HepG2 (cell line): Measurements from ENCODE around the gene ZNF585A. TPM values are rescaled to one million over a fixed set of nuclear protein-coding genes. Genes with fewer than 3 reads are reported as not detected.
A peak's percentile ranks its signal among the peaks of the same experiment; 100 is the strongest.
"Not testable (repeated sequence)": the region's sequence is repeated elsewhere in the genome, so short reads cannot be mapped to it uniquely, and the experiment has no call there.

Experiments used
- ATAC-seq: fragments of 200-7000 bp; cut with Tn5 transposase; 3 replicates; pipeline ENCODE4 v1.9.1; 2020; ENCODE audit warnings: mild to moderate bottlenecking, moderate library complexity
- BruUV-seq: library from RNA; stranded (reverse); fragments of 400-500 nt; replicated peaks from 2 replicates; lab custom pipeline; 2021; lab: Mats Ljungman, UMichigan
- CTCF ChIA-PET: fragments of 300-600 bp; formaldehyde crosslinking; extraction: SDS; loops from one replicate; lab custom pipeline; 2021; ENCODE audit warnings: low total read pairs, inconsistent platforms, low intra/inter-chr PET ratio; lab: Yijun Ruan, JAX
- POLR2A ChIA-PET: fragments of 350-600 bp; sonication (Branson Sonifier 250); formaldehyde crosslinking; loops from one replicate; lab custom pipeline; 2020; ENCODE audit warnings: antibody characterized with exemption, inconsistent platforms; lab: Yijun Ruan, JAX
- DNase-seq: peaks from one replicate; pipeline ENCODE4 v3.0.0-alpha.2; 2015; ENCODE audit warnings: low spot score
- FAIRE-seq: peaks from 3 replicates; lab custom pipeline; 2011; peaks lifted over from hg19 to GRCh38; lab: Jason Lieb, UNC
- H2AFZ ChIP-seq: one replicate; pipeline ENCODE4 v1.6.1; 2011; ENCODE audit warnings: low read length, inconsistent platforms
- H3K27ac ChIP-seq: fragments of 300-600 bp; 3 replicates; pipeline ENCODE4 v1.8.0; 2011; ENCODE audit warnings: mixed run types, mild to moderate bottlenecking, mixed read lengths, low read length, inconsistent platforms; ENCODE audit not compliant: insufficient read depth; ENCODE audit errors: extremely low read length
- H3K27me3 ChIP-seq, 2 experiments: fragments of 200-600 bp in 1 of 2; 2 replicates in 1 of 2; 3 replicates in 1 of 2; pipeline versions ENCODE4 v1.6.0 to v1.8.0; 2011; ENCODE audit warnings: low read length in 2 of 2, mild to moderate bottlenecking in 2 of 2, moderate library complexity in 2 of 2, inconsistent platforms in 1 of 2; ENCODE audit not compliant: insufficient read depth in 2 of 2, control insufficient read depth in 1 of 2
- H3K36me3 ChIP-seq, 2 experiments: fragments of 200-600 bp in 1 of 2; replicated peaks in 1 of 2; 2 replicates in 1 of 2; 3 replicates in 1 of 2; pipeline versions ENCODE4 v1.5.1 to v1.8.0; 2011; ENCODE audit warnings: low read length in 2 of 2, inconsistent platforms in 1 of 2; ENCODE audit not compliant: insufficient read depth in 2 of 2, control insufficient read depth in 1 of 2
- H3K4me1 ChIP-seq: 2 replicates; pipeline ENCODE4 v1.5.1; 2012; ENCODE audit warnings: low read length, inconsistent platforms; ENCODE audit not compliant: insufficient read depth
- H3K4me2 ChIP-seq: 2 replicates; pipeline ENCODE4 v1.6.0; 2011; ENCODE audit warnings: low read depth, low read length, inconsistent platforms
- H3K4me3 ChIP-seq, 3 experiments: fragments of 200-600 bp in 1 of 3; sonication (generic), shearing (Covaris generic) in 1 of 3; replicated peaks in 1 of 3; 2 replicates each; pipeline ENCODE4 v1.5.1; 2011 to 2016; ENCODE audit warnings: low read length in 3 of 3, inconsistent platforms in 2 of 3, low read depth in 2 of 3, mild to moderate bottlenecking in 2 of 3, control low read depth in 1 of 3, mixed read lengths in 1 of 3; ENCODE audit not compliant: insufficient read depth in 1 of 3
- H3K79me2 ChIP-seq: one replicate; pipeline ENCODE4 v1.6.1; 2011; ENCODE audit warnings: low read length, inconsistent platforms; ENCODE audit not compliant: insufficient read depth
- H3K9ac ChIP-seq: 2 replicates; pipeline ENCODE4 v1.6.0; 2011; ENCODE audit warnings: mild to moderate bottlenecking, low read depth, low read length, inconsistent platforms; ENCODE audit not compliant: insufficient read depth
- H3K9me3 ChIP-seq: 2 replicates; pipeline ENCODE4 v1.5.1; 2012; ENCODE audit warnings: mild to moderate bottlenecking, low read length
- H4K20me1 ChIP-seq: 2 replicates; pipeline ENCODE4 v1.6.0; 2011; ENCODE audit warnings: inconsistent platforms, mild to moderate bottlenecking, low read length, moderate library complexity; ENCODE audit not compliant: insufficient read depth
- BRD4 ChIP-seq: sonication (generic); formaldehyde crosslinking; IDR thresholded peaks from 2 replicates; pipeline ENCODE4 v1.4.0; 2020; ENCODE audit warnings: missing genetic modification reagents
- PCBP1 ChIP-seq: fragments of 200-400 bp; formaldehyde crosslinking; IDR thresholded peaks from 2 replicates; pipeline ENCODE4 v1.6.1; 2017; ENCODE audit warnings: mild to moderate bottlenecking, low read depth, low read length, borderline replicate concordance
- RELA ChIP-seq: sonication (generic); formaldehyde crosslinking; IDR thresholded peaks from 2 replicates; pipeline ENCODE4 v1.4.0; 2020; ENCODE audit warnings: missing genetic modification reagents
- TCF7L2 ChIP-seq: IDR thresholded peaks from 2 replicates; pipeline ENCODE4 v1.6.1; 2011; ENCODE audit warnings: mild to moderate bottlenecking, low read depth, low read length, moderate library complexity
- ZKSCAN5 ChIP-seq: sonication (generic); formaldehyde crosslinking; IDR thresholded peaks from 2 replicates; pipeline ENCODE4 v1.5.1; 2020; ENCODE audit warnings: mild to moderate bottlenecking, missing genetic modification reagents
- ZNF274 ChIP-seq: sonication (generic); formaldehyde crosslinking; IDR thresholded peaks from 2 replicates; pipeline ENCODE4 v1.5.1; 2020; ENCODE audit warnings: mild to moderate bottlenecking, missing genetic modification reagents
- ZNF879 ChIP-seq: sonication (generic); formaldehyde crosslinking; IDR thresholded peaks from 2 replicates; pipeline ENCODE4 v1.8.1; 2023; ENCODE audit warnings: missing genetic modification reagents
- WGBS: methylation state at CpG from one replicate; pipeline ENCODE4 v1.1.6; 2017; ENCODE audit warnings: low lambda C conversion rate; 5-methylcytosine and 5-hydroxymethylcytosine counted together
- in situ Hi-C: cut with HindIII; loops from 2 replicates; pipeline ENCODE4 v1.10.0; 2017; ENCODE audit warnings: low pct_unique_long_range_greater_than_20kb; ENCODE audit not compliant: extremely low pct_ligation_motif_present
- intact Hi-C: fragments of 100-400 bp; cut with micrococcal nuclease; formaldehyde crosslinking; loops from one replicate; pipeline ENCODE4 v1.10.0; 2022; ENCODE audit not compliant: unreplicated experiment
- polyA plus RNA-seq, 8 experiments: library from polyadenylated mRNA; depleted of rRNA in 3 of 8; stranded (reverse) in 7 of 8; unstranded in 1 of 8; fragments of >200 nt; fragmentation: Illumina TruSeq in 4 of 8; extraction: Trizol in 4 of 8; gene quantifications; 2 replicates each; pipeline versions ENCODE4 v1.2.1 to v1.2.3, GENCODE V29; 2011 to 2016; ENCODE audit warnings: low read depth in 4 of 8, missing spikeins in 1 of 8, mixed read lengths in 1 of 8; ENCODE audit not compliant: insufficient read depth in 1 of 8
- total RNA-seq, 5 experiments: library from RNA; depleted of rRNA; stranded (reverse); fragments of >200 nt; fragmentation: Illumina TruSeq; extraction: Trizol; gene quantifications; 2 replicates each; pipeline ENCODE4 v1.2.3, GENCODE V29; 2016; ENCODE audit warnings: low read depth in 1 of 5
- TF ChIP-seq, protein P1 (sequence below): sonication (generic); formaldehyde crosslinking; IDR thresholded peaks from 2 replicates; pipeline ENCODE4 v1.5.1; 2020; ENCODE audit warnings: mild to moderate bottlenecking, moderate library complexity, missing genetic modification reagents

Gene ZNF585A
- total and polyA plus RNA-seq, 2 of the 13 experiments (the other 11 are each of a cell fraction or from before 2014, with no cell fraction given) = 7.1 to 8.5 TPM

DNA sequence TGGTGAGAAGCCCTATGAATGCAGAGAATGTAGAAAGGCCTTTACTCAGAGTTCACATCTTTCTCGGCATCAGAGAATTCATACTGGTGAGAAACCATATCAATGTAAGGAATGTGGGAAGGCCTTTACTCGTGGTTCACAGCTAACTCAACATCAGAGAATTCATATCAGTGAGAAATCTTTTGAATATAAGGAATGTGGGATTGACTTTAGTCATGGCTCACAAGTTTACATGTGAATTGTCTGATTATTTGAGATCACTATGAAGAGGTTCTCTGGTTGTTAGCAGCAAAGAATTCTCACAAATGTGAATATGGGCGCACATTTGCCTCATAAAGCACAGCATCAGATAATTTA, 43.7 kb downstream of the ZNF585A start:
- no peak for FAIRE-seq
- no peak for ATAC-seq
- intact Hi-C loops = no loop called here
- H3K9ac ChIP-seq = no peak overlapping the region
- 87% methylated on average over 3 of the region's 3 CpGs for WGBS
- no peaks in the 10 kb centered on the region for H4K20me1 ChIP-seq
- POLR2A ChIA-PET = no interaction called here
- DNase-seq = no peak
- no peak overlapping the region for H2AFZ ChIP-seq
- TF ChIP-seq TCF7L2 = no peak
- TF ChIP-seq, all 625 proteins: peak for 0
- in situ Hi-C loops = no loop called here
- Histone ChIP-seq H3K4me1 (no peaks in the 10 kb centered on the region), H3K9me3 (peaks cover 100% of the 10 kb centered on the region), H3K27ac (no peak overlapping the region), H3K4me3 (no peak overlapping the region), H3K4me2 (no peak overlapping the region), H3K79me2 (no peaks in the 10 kb centered on the region), H3K27me3 (no peaks in the 10 kb centered on the region), H3K36me3 (peaks cover 3 to 14% of the 10 kb centered on the region in 2 experiments; a peak in 4 of 5 replicates)
- BruUV-seq = no TSS peak
- CTCF ChIA-PET = no interaction called here

DNA sequence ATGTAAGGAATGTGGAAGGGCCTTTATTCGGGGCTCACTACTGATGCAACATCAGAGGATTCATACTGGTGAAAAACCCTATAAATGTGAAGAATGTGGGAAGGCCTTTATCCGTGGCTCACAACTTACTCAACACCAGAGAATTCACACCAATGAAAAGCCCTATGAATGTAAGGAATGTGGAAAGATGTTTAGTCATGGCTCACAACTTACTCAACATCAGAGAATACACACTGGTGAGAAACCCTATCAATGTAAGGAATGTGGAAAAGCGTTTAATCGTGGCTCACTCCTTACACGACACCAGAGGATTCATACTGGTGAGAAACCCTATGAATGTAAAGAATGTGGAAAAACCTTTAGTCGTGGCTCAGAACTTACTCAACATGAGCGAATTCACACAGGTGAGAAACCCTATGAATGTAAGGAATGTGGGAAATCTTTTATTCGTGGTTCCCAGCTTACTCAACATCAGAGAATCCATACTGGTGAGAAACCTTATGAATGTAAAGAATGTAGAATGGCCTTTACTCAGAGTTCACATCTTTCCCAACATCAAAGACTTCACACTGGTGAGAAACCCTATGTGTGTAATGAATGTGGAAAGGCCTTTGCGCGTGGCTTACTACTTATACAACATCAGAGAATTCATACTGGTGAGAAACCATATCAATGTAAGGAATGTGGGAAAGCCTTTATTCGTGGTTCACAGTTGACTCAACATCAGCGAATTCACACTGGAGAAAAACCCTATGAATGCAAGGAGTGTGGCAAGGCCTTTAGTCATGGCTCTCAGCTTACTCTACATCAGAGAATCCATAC, 44.3 kb downstream of the ZNF585A start:
- H4K20me1 ChIP-seq = no peaks in the 10 kb centered on the region
- TF ChIP-seq, protein P1, sequence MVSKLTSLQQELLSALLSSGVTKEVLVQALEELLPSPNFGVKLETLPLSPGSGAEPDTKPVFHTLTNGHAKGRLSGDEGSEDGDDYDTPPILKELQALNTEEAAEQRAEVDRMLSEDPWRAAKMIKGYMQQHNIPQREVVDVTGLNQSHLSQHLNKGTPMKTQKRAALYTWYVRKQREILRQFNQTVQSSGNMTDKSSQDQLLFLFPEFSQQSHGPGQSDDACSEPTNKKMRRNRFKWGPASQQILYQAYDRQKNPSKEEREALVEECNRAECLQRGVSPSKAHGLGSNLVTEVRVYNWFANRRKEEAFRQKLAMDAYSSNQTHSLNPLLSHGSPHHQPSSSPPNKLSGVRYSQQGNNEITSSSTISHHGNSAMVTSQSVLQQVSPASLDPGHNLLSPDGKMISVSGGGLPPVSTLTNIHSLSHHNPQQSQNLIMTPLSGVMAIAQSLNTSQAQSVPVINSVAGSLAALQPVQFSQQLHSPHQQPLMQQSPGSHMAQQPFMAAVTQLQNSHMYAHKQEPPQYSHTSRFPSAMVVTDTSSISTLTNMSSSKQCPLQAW (CRISPR knock-in tag) = no peak
- TF ChIP-seq ZKSCAN5 (CRISPR knock-in tag) (no peak), PCBP1 (no peak), BRD4 (CRISPR knock-in tag) (no peak), ZNF879 (CRISPR knock-in tag) (no peak), RELA (CRISPR knock-in tag) (no peak), TCF7L2 (no peak), ZNF274 (CRISPR knock-in tag) (peak; percentile 99)
- no peaks in the 10 kb centered on the region for H3K79me2 ChIP-seq
- peaks cover 100% of the 10 kb centered on the region for H3K9me3 ChIP-seq
- no peaks in the 10 kb centered on the region for H3K4me1 ChIP-seq
- no peak for DNase-seq
- no peak for ATAC-seq
- H3K27ac ChIP-seq = no peak overlapping the region
- H3K36me3 ChIP-seq = peaks cover 3 to 14% of the 10 kb centered on the region in 2 experiments; a peak in 4 of 5 replicates
- intact Hi-C loops = no loop called here
- in situ Hi-C loops = no loop called here
- BruUV-seq = no TSS peak
- no peak overlapping the region for H2AFZ ChIP-seq
- 90% methylated on average over 12 of the region's 12 CpGs for WGBS
- no peak overlapping the region for H3K4me2 ChIP-seq
- H3K4me3 ChIP-seq = no peak overlapping the region
- ChIA-PET POLR2A (no interaction called here), CTCF (no interaction called here)
- H3K9ac ChIP-seq = no peak overlapping the region
- no peak for FAIRE-seq
- no peaks in the 10 kb centered on the region for H3K27me3 ChIP-seq

DNA sequence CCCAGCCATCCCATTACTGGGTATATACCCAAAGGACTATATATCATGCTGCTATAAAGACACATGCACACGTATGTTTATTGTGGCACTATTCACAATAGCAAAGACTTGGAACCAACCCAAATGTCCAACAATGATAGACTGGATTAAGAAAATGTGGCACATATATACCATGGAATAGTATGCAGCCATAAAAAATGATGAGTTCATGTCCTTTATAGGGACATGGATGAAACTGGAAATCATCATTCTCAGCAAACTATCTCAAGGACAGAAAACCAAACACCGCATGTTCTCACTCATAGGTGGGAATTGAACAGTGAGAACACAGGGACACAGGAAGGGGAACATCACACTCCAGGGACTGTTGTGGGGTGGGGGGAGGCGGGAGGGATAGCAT, 50.4 kb downstream of the ZNF585A start:
- H3K9me3 ChIP-seq = peaks cover 48% of the 10 kb centered on the region
- H2AFZ ChIP-seq, CTCF ChIA-PET, H3K27me3 ChIP-seq, H3K4me3 ChIP-seq, H4K20me1 ChIP-seq, in situ Hi-C loops, DNase-seq, H3K4me2 ChIP-seq, H3K9ac ChIP-seq, POLR2A ChIA-PET, H3K36me3 ChIP-seq, ATAC-seq, H3K27ac ChIP-seq, FAIRE-seq, intact Hi-C loops, H3K4me1 ChIP-seq, BruUV-seq, H3K79me2 ChIP-seq: not testable (repeated sequence)
- WGBS = 79% methylated on average over 2 of the region's 3 CpGs
